IMR-90 (cell line): ENCODE data around the gene FOSB. TPM values are rescaled to one million over a fixed set of nuclear protein-coding genes. Genes with fewer than 3 reads are reported as not detected.

Source experiments
- ATAC-seq: fragments of 200-7000 bp; cut with Tn5 transposase; 2 replicates; pipeline ENCODE4 v1.9.1; 2020; ENCODE audit warnings: low read depth, mild to moderate bottlenecking, moderate library complexity
- BruUV-seq: library from RNA; stranded (reverse); fragments of 400-500 nt; replicated peaks from 2 replicates; lab custom pipeline; 2021; lab: Mats Ljungman, UMichigan
- CTCF ChIA-PET: fragments of 300-600 bp; formaldehyde crosslinking; extraction: SDS; loops from one replicate; lab custom pipeline; 2021; ENCODE audit warnings: antibody characterized with exemption; lab: Yijun Ruan, JAX
- POLR2A ChIA-PET: fragments of 300-600 bp; sonication (Branson Sonifier 250); formaldehyde crosslinking; loops from one replicate; lab custom pipeline; 2022; ENCODE audit warnings: antibody characterized with exemption; ENCODE audit not compliant: unreplicated experiment; lab: Charles Lee
- DNase-seq: peaks from one replicate; pipeline ENCODE4 v3.0.0; 2013
- H2AFZ ChIP-seq: replicated peaks from 2 replicates; pipeline ENCODE3; 2013; ENCODE audit warnings: low read length, mild to moderate bottlenecking; ENCODE audit not compliant: poor library complexity
- H2AK5ac ChIP-seq: 2 replicates; pipeline ENCODE4 v1.6.1; 2013; ENCODE audit warnings: low read depth, low read length, inconsistent platforms
- H2AK9ac ChIP-seq: replicated peaks from 2 replicates; pipeline ENCODE3; 2013; ENCODE audit warnings: mild to moderate bottlenecking, low read depth, low read length, moderate library complexity; ENCODE audit not compliant: poor library complexity
- H2BK120ac ChIP-seq: 2 replicates; pipeline ENCODE4 v1.6.1; 2013; ENCODE audit warnings: low read depth, low read length, inconsistent platforms
- H2BK15ac ChIP-seq: 3 replicates; pipeline ENCODE4 v1.6.1; 2013; ENCODE audit warnings: low read depth, low read length, inconsistent platforms
- H2BK20ac ChIP-seq: 2 replicates; pipeline ENCODE4 v1.6.1; 2013; ENCODE audit warnings: low read depth, mild to moderate bottlenecking, inconsistent platforms, low read length, moderate library complexity
- H2BK5ac ChIP-seq: 2 replicates; pipeline ENCODE4 v1.6.1; 2013; ENCODE audit warnings: mild to moderate bottlenecking, low read depth, low read length, inconsistent platforms; ENCODE audit not compliant: poor library complexity, severe bottlenecking
- H3K14ac ChIP-seq: replicated peaks from 2 replicates; pipeline ENCODE4 v1.6.1; 2013; ENCODE audit warnings: low read depth, low read length, inconsistent platforms
- H3K18ac ChIP-seq: 2 replicates; pipeline ENCODE4 v1.6.1; 2013; ENCODE audit warnings: low read depth, low read length, control low read depth
- H3K23ac ChIP-seq: 2 replicates; pipeline ENCODE4 v1.6.1; 2013; ENCODE audit warnings: low read depth, low read length, inconsistent platforms
- H3K27ac ChIP-seq: 2 replicates; pipeline ENCODE4 v1.5.1; 2013; ENCODE audit warnings: mild to moderate bottlenecking, control low read depth, low read length; ENCODE audit not compliant: insufficient read depth
- H3K27me3 ChIP-seq: 2 replicates; pipeline ENCODE4 v1.6.1; 2013; ENCODE audit warnings: low read length; ENCODE audit not compliant: control insufficient read depth, insufficient read depth
- H3K36me3 ChIP-seq: 2 replicates; pipeline ENCODE4 v1.6.1; 2013; ENCODE audit warnings: low read length, mixed read lengths; ENCODE audit not compliant: control insufficient read depth, insufficient read depth
- H3K4ac ChIP-seq: 2 replicates; pipeline ENCODE4 v1.6.1; 2013; ENCODE audit warnings: low read depth, low read length, inconsistent platforms
- H3K4me1 ChIP-seq: 2 replicates; pipeline ENCODE4 v1.6.1; 2013; ENCODE audit warnings: low read length, mixed read lengths; ENCODE audit not compliant: control insufficient read depth, insufficient read depth
- H3K4me2 ChIP-seq: 2 replicates; pipeline ENCODE4 v1.6.1; 2013; ENCODE audit warnings: low read depth, mild to moderate bottlenecking, control low read depth, low read length, moderate library complexity
- H3K4me3 ChIP-seq: 2 replicates; pipeline ENCODE4 v1.5.1; 2013; ENCODE audit warnings: low read depth, mild to moderate bottlenecking, control low read depth, low read length, moderate library complexity; ENCODE audit not compliant: insufficient read depth
- H3K56ac ChIP-seq: 2 replicates; pipeline ENCODE4 v1.6.1; 2013; ENCODE audit warnings: low read length, inconsistent platforms; ENCODE audit not compliant: insufficient read depth; ENCODE audit errors: extremely low read depth
- H3K79me1 ChIP-seq, 2 experiments: 2 replicates each; pipeline ENCODE4 v1.6.1; 2013; ENCODE audit warnings: low read length in 2 of 2, inconsistent platforms in 1 of 2, low read depth in 1 of 2
- H3K9ac ChIP-seq: 2 replicates; pipeline ENCODE4 v1.6.1; 2013; ENCODE audit warnings: low read depth, low read length, control low read depth
- H3K9me1 ChIP-seq: 2 replicates; pipeline ENCODE4 v1.6.1; 2013; ENCODE audit warnings: low read length, inconsistent platforms; ENCODE audit not compliant: insufficient read depth
- H3K9me3 ChIP-seq: 2 replicates; pipeline ENCODE4 v1.6.1; 2013; ENCODE audit warnings: low read length; ENCODE audit not compliant: control insufficient read depth, insufficient read depth
- H4K20me1 ChIP-seq: 2 replicates; pipeline ENCODE4 v1.6.1; 2013; ENCODE audit warnings: low read length, inconsistent platforms; ENCODE audit not compliant: insufficient read depth
- H4K5ac ChIP-seq: 2 replicates; pipeline ENCODE4 v1.6.1; 2013; ENCODE audit warnings: mild to moderate bottlenecking, low read depth, low read length, control low read depth
- H4K8ac ChIP-seq, 2 experiments: 2 replicates each; pipeline ENCODE4 v1.6.1; 2013; ENCODE audit warnings: low read depth in 2 of 2, low read length in 2 of 2, control low read depth in 1 of 2, inconsistent platforms in 1 of 2
- H4K91ac ChIP-seq: 2 replicates; pipeline ENCODE4 v1.6.1; 2013; ENCODE audit warnings: low read depth, low read length, inconsistent platforms; ENCODE audit not compliant: insufficient read depth
- FOS ChIP-seq: fragments of 150-350 bp; IDR thresholded peaks from 2 replicates; pipeline ENCODE4 v1.6.1; 2016; ENCODE audit warnings: low read depth, low read length
- RCOR1 ChIP-seq: IDR thresholded peaks from 2 replicates; pipeline ENCODE4 v1.6.1; 2012; ENCODE audit warnings: mild to moderate bottlenecking, low read length, improper control_type of control experiment; ENCODE audit not compliant: insufficient replicate concordance
- WGBS, 2 experiments: methylation state at CpG; one replicate each; pipeline versions ENCODE4 v1.1.5 to v1.1.7; 2013; ENCODE audit warnings: missing lambda C conversion rate in 2 of 2; ENCODE audit not compliant: insufficient read length in 1 of 2; ENCODE audit errors: extremely low coverage in 2 of 2; 5-methylcytosine and 5-hydroxymethylcytosine counted together
- dilution Hi-C: fragments of 300-500 bp; cut with HindIII; formaldehyde crosslinking; loops from one replicate; pipeline ENCODE4 v1.14.3; 2018; ENCODE audit warnings: low sequenced_read_pairs; ENCODE audit not compliant: unreplicated experiment
- in situ Hi-C: fragments of 300-500 bp; cut with MboI; formaldehyde crosslinking; loops from 3 replicates; pipeline ENCODE4 v1.14.3; 2019; ENCODE audit warnings: low sequenced_read_pairs, inconsistent platforms, mixed read lengths
- intact Hi-C: fragments of 100-400 bp; cut with micrococcal nuclease; formaldehyde crosslinking; loops from 2 replicates; pipeline ENCODE4 v1.10.0; 2022
- polyA plus RNA-seq, 3 experiments: library from polyadenylated mRNA; depleted of rRNA; stranded (reverse); fragments of >200 nt; gene quantifications; 2 replicates each; pipeline ENCODE4 v1.2.3, GENCODE V29; 2012; ENCODE audit warnings: low replicate concordance in 1 of 3
- total RNA-seq: library from RNA; depleted of rRNA; stranded (reverse); fragments of >200 nt; gene quantifications from 2 replicates; pipeline ENCODE4 v1.2.3, GENCODE V29; 2012

The FOSB gene
- total and polyA plus RNA-seq, 2 of the 4 experiments (the other 2 are of a cell fraction) = 11.1 to 15.6 TPM

GRCh38 chr19:45477713-45478453 is 10.1 kb downstream of the FOSB start:
- Histone ChIP-seq H4K5ac (no peak overlapping the region), H3K27ac (no peak overlapping the region; the same call in 1 of the 2 replicates), H3K4me2 (peak overlapping the region; percentile 77), H3K4ac (peak overlapping the region; percentile 71), H4K8ac (peak overlapping the region; percentile 17 to 37; a peak in 3 of 4 replicates), H2AK9ac (no peak overlapping the region), H3K79me1 (peaks cover 0 to 21% of the 10 kb centered on the region in 2 experiments; a peak in 3 of 4 replicates), H3K9me3 (no peaks in the 10 kb centered on the region), H2AK5ac (peak overlapping the region; percentile 30; the same call in 1 of the 2 replicates), H2BK15ac (peak overlapping the region; percentile 0; the same call in 1 of the 3 replicates), H3K27me3 (no peaks in the 10 kb centered on the region), H2AFZ (peak overlapping the region; percentile 82), H3K9ac (peak overlapping the region; percentile 12; the same call in 1 of the 2 replicates), H4K20me1 (no peaks in the 10 kb centered on the region; the same call in 1 of the 2 replicates), H2BK5ac (peak overlapping the region; percentile 97), H2BK20ac (peak overlapping the region; percentile 30; the same call in 1 of the 2 replicates), H3K4me3 (peak overlapping the region; percentile 49; the same call in 1 of the 2 replicates), H3K18ac (no peak overlapping the region), H3K14ac (peak overlapping the region; percentile 47), H3K9me1 (no peaks in the 10 kb centered on the region), H3K56ac (peak overlapping the region; percentile 85; the same call in 1 of the 2 replicates), H4K91ac (no peak overlapping the region), H3K36me3 (no peaks in the 10 kb centered on the region), H2BK120ac (peak overlapping the region; percentile 25), H3K4me1 (peaks cover 6% of the 10 kb centered on the region), H3K23ac (peak overlapping the region; percentile 47)
- intact Hi-C loops (loop anchor here (1.0 kb wide), 3 partner anchors 35 to 51 kb away; no protein-coding TSS in a partner anchor), dilution Hi-C loops (no loop called here), in situ Hi-C loops (loop anchor here (5.0 kb wide), 1 partner anchor 36 kb away; no protein-coding TSS in a partner anchor)
- CTCF ChIA-PET = interaction anchor here (0.8 to 2.4 kb wide), 14 partner anchors 8 to 277 kb away, joined by 3 to 87 read pairs (median 4); no protein-coding TSS in a partner anchor
- TF ChIP-seq FOS = peak; percentile 60; the same call in 1 of the 2 replicates
- TF ChIP-seq RCOR1 = no peak
- POLR2A ChIA-PET = no interaction called here
- no TSS peak for BruUV-seq
- whole genome bisulfite sequencing, 2 experiments = 0% methylated on average over 4 of the region's 12 CpGs; no CpG with 5 or more reads in 1 of the 2 experiments
- DNase-seq = no peak
- peak; percentile 3; the same call in 1 of the 2 replicates for ATAC-seq
